Sigmoid colon (tissue), 3 donors: ENCODE measurements around the gene MPP1.

Experiments used
- POLR2A ChIP-seq, 2 donors: fragments of 450-650 bp; IDR thresholded peaks; one replicate each; pipeline ENCODE4 v1.6.1; 2016; ENCODE audit warnings: antibody characterized with exemption in 2 of 2, mild to moderate bottlenecking in 2 of 2, moderate library complexity in 2 of 2
- TF ChIP-seq, protein P1 (sequence below), 4 experiments: fragments of 450-650 bp in 3 of 4; fragments of 200-600 bp in 1 of 4; IDR thresholded peaks; one replicate each; pipeline ENCODE4 v1.5.1; 2016 to 2019; ENCODE audit warnings: antibody characterized with exemption in 4 of 4, mild to moderate bottlenecking in 3 of 4, moderate library complexity in 2 of 4

DNA sequence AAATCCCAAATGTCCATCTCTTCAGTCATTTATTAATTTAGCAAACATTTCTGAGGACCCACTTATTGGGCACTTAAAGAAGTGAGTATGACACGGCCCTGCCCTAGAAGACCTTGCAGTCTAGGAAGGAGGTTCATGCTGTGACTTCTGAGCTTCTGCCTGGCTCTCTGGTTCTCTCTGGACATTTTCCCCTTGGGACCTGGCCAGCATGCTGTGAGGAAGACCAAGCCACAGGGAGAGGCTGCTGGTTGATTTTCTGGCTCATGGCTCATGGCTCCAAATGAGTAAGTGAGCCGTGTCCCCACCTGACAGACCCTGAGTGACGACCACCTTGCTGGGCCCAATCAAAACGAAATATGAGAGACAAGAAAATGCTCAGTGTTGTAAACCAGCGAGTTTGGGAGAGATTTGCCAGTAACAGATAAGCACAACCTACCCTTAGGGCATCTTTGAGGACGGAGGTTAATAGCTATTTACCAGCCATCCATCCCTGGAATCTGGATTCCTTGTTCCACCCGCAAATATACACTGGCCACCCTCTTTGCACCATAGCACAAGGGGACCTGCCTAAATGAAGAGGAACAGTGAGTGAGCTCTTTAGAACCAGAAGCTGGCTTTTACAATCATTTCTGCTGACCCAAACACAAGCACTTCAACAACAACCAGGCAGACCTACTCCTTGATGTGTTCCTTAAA lies 876 bp downstream of the MPP1 start:
- TF ChIP-seq, protein P1, sequence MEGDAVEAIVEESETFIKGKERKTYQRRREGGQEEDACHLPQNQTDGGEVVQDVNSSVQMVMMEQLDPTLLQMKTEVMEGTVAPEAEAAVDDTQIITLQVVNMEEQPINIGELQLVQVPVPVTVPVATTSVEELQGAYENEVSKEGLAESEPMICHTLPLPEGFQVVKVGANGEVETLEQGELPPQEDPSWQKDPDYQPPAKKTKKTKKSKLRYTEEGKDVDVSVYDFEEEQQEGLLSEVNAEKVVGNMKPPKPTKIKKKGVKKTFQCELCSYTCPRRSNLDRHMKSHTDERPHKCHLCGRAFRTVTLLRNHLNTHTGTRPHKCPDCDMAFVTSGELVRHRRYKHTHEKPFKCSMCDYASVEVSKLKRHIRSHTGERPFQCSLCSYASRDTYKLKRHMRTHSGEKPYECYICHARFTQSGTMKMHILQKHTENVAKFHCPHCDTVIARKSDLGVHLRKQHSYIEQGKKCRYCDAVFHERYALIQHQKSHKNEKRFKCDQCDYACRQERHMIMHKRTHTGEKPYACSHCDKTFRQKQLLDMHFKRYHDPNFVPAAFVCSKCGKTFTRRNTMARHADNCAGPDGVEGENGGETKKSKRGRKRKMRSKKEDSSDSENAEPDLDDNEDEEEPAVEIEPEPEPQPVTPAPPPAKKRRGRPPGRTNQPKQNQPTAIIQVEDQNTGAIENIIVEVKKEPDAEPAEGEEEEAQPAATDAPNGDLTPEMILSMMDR (IDR thresholded peaks at IDR 0.05): no peak
- TF ChIP-seq POLR2A (IDR thresholded peaks at IDR 0.05): no peak
